Neural progenitor cell (in vitro differentiated cells): ENCODE results near the gene SLC2A4. TPM values are rescaled to one million over a fixed set of nuclear protein-coding genes. Genes with fewer than 3 reads are reported as not detected.
"Not testable (repeated sequence)": the region's sequence is repeated elsewhere in the genome, so short reads cannot be mapped to it uniquely, and the experiment has no call there.

Source experiments
- DNase-seq: peaks from one replicate; pipeline ENCODE4 v3.0.0-alpha.2; 2016; ENCODE audit warnings: low spot score
- H2AFZ ChIP-seq: fragments of 200-600 bp; sonication (generic); replicated peaks from 2 replicates; pipeline ENCODE4 v1.6.1; 2016; ENCODE audit warnings: antibody characterized with exemption
- H3F3A ChIP-seq: fragments of 200-600 bp; sonication (generic); 2 replicates; pipeline ENCODE4 v1.6.1; 2016; ENCODE audit warnings: antibody characterized with exemption, low read depth
- H3K27ac ChIP-seq: fragments of 200-600 bp; sonication (generic); 2 replicates; pipeline ENCODE4 v1.5.1; 2016; ENCODE audit warnings: mild to moderate bottlenecking
- H3K27me3 ChIP-seq: fragments of 200-600 bp; sonication (generic); 2 replicates; pipeline ENCODE4 v1.6.1; 2016; ENCODE audit warnings: mild to moderate bottlenecking, moderate library complexity
- H3K36me3 ChIP-seq: fragments of 200-600 bp; sonication (generic); 2 replicates; pipeline ENCODE4 v1.5.1; 2016
- H3K4me1 ChIP-seq: fragments of 200-600 bp; sonication (generic); 2 replicates; pipeline ENCODE4 v1.6.1; 2016; ENCODE audit warnings: mixed run types
- H3K4me2 ChIP-seq: fragments of 200-600 bp; sonication (generic); 2 replicates; pipeline ENCODE4 v1.6.1; 2016
- H3K4me3 ChIP-seq: fragments of 200-600 bp; sonication (generic); 2 replicates; pipeline ENCODE4 v1.5.1; 2016
- H3K79me2 ChIP-seq: fragments of 200-600 bp; sonication (generic); 2 replicates; pipeline ENCODE4 v1.6.1; 2016; ENCODE audit warnings: low read depth
- H3K9ac ChIP-seq: fragments of 200-600 bp; sonication (generic); 2 replicates; pipeline ENCODE4 v1.6.1; 2016
- H3K9me3 ChIP-seq: fragments of 200-600 bp; sonication (generic); 2 replicates; pipeline ENCODE4 v1.5.1; 2016; ENCODE audit warnings: low read depth
- H4K20me1 ChIP-seq: fragments of 200-600 bp; sonication (generic); 2 replicates; pipeline ENCODE4 v1.6.1; 2016; ENCODE audit warnings: low read depth
- H3K27ac Mint-ChIP-seq: 3 replicates; pipeline ENCODE4 v1.8.0; 2021; ENCODE audit warnings: mixed read lengths
- H3K27me3 Mint-ChIP-seq: 2 replicates; pipeline ENCODE4 v1.8.0; 2022; ENCODE audit warnings: low read depth, mild to moderate bottlenecking, inconsistent platforms, moderate library complexity, mixed read lengths; ENCODE audit not compliant: insufficient read depth
- H3K36me3 Mint-ChIP-seq: 3 replicates; pipeline ENCODE4 v1.8.0; 2021; ENCODE audit warnings: mixed read lengths
- H3K4me1 Mint-ChIP-seq: 3 replicates; pipeline ENCODE4 v1.8.0; 2021; ENCODE audit warnings: mixed read lengths
- H3K4me3 Mint-ChIP-seq: 3 replicates; pipeline ENCODE4 v1.8.0; 2021; ENCODE audit warnings: mild to moderate bottlenecking, moderate library complexity, mixed read lengths
- H3K9me3 Mint-ChIP-seq: 3 replicates; pipeline ENCODE4 v1.8.0; 2020; ENCODE audit warnings: mixed read lengths
- EZH2 ChIP-seq: fragments of 200-600 bp; sonication (generic); IDR thresholded peaks from 2 replicates; pipeline ENCODE4 v1.6.1; 2017; ENCODE audit warnings: antibody characterized with exemption, mild to moderate bottlenecking, moderate library complexity
- EZH2phosphoT487 ChIP-seq: fragments of 200-600 bp; sonication (generic); IDR thresholded peaks from 2 replicates; pipeline ENCODE4 v1.6.1; 2017; ENCODE audit warnings: antibody characterized with exemption
- total RNA-seq: library from RNA; depleted of rRNA; stranded (reverse); fragments of >200 nt; gene quantifications from 2 replicates; pipeline ENCODE4 v1.2.3, GENCODE V29; 2015; ENCODE audit warnings: low replicate concordance
- TF ChIP-seq, protein P1 (sequence below): fragments of 200-600 bp; sonication (generic); IDR thresholded peaks from 2 replicates; pipeline ENCODE4 v1.5.1; 2017; ENCODE audit warnings: antibody characterized with exemption, mild to moderate bottlenecking

The SLC2A4 gene
- total RNA-seq, 1 donor from 2014 or later: 1.7 TPM

DNA sequence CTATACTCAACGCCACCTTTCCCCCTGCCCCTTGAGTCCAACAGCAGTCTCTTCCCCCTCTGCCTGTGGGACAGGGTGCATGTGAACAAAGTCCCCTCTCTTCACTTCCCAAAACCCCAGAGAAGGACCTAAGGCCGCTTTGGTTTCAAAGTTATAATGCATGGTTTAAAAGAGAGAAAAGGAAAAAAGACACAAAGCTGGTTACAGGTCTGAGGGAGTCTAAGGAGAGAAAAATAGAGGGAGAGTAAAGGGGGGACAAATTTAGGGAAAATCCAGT, 38.1 kb upstream of the SLC2A4 start:
- no peak overlapping the region for H2AFZ ChIP-seq
- H3K36me3 Mint-ChIP-seq: peaks cover 26% of the 10 kb centered on the region
- peaks cover 8% of the 10 kb centered on the region for H4K20me1 ChIP-seq

DNA sequence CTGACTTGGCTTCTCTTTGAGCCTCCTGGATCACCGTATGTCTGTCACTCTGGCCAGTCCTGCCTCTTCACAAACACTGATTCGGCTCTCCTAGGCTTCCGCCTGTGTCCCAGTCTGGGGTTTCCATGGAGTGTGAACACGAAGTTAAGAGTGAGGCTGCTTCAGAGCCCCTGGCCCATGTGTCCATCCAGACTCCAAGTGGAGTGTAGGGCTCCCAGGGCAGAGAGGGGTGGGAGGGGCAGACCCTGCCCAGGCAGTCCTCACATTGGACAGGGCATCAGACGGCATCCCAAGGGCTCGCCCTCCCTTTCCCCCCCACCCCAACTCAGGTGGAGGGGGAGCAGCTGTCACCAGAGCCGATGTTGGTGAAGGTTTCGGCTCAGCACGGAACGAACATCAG, 37.7 kb upstream of the SLC2A4 start:
- not testable (repeated sequence) for H3K4me2 ChIP-seq, H3K4me3 ChIP-seq, H3K27me3 Mint-ChIP-seq, H3K27me3 ChIP-seq, H3K9me3 ChIP-seq, H3K27ac ChIP-seq, H2AFZ ChIP-seq, H3K9me3 Mint-ChIP-seq, H3K9ac ChIP-seq, DNase-seq, H3K27ac Mint-ChIP-seq, H3K36me3 ChIP-seq
- peaks cover 37% of the 10 kb centered on the region for H3K4me1 Mint-ChIP-seq
- Histone ChIP-seq H3K79me2 (peaks cover 52% of the 10 kb centered on the region), H3F3A (peaks cover 47% of the 10 kb centered on the region), H3K4me1 (peaks cover 18% of the 10 kb centered on the region), H4K20me1 (peaks cover 13% of the 10 kb centered on the region)
- peaks cover 28% of the 10 kb centered on the region for H3K36me3 Mint-ChIP-seq
- peak overlapping the region; percentile 72 for H3K4me3 Mint-ChIP-seq

More for the DNA sequence above, 38.1 kb upstream of the SLC2A4 start:
- Histone ChIP-seq H3K4me2 (peak overlapping the region; percentile 88), H3K79me2 (peaks cover 52% of the 10 kb centered on the region), H3K9ac (no peak overlapping the region), H3K9me3 (no peaks in the 10 kb centered on the region), H3K4me3 (peak overlapping the region; percentile 82), H3K27me3 (no peaks in the 10 kb centered on the region), H3K27ac (peak overlapping the region; percentile 1), H3K4me1 (peaks cover 18% of the 10 kb centered on the region), H3K36me3 (no peaks in the 10 kb centered on the region), H3F3A (peaks cover 47% of the 10 kb centered on the region)
- H3K4me3 Mint-ChIP-seq: peak overlapping the region; percentile 99
- TF ChIP-seq, protein P1, sequence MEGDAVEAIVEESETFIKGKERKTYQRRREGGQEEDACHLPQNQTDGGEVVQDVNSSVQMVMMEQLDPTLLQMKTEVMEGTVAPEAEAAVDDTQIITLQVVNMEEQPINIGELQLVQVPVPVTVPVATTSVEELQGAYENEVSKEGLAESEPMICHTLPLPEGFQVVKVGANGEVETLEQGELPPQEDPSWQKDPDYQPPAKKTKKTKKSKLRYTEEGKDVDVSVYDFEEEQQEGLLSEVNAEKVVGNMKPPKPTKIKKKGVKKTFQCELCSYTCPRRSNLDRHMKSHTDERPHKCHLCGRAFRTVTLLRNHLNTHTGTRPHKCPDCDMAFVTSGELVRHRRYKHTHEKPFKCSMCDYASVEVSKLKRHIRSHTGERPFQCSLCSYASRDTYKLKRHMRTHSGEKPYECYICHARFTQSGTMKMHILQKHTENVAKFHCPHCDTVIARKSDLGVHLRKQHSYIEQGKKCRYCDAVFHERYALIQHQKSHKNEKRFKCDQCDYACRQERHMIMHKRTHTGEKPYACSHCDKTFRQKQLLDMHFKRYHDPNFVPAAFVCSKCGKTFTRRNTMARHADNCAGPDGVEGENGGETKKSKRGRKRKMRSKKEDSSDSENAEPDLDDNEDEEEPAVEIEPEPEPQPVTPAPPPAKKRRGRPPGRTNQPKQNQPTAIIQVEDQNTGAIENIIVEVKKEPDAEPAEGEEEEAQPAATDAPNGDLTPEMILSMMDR: no peak
- TF ChIP-seq EZH2 (no peak), EZH2phosphoT487 (no peak)
- peaks cover 7% of the 10 kb centered on the region for H3K27me3 Mint-ChIP-seq
- peaks cover 32% of the 10 kb centered on the region for H3K4me1 Mint-ChIP-seq
- DNase-seq: no peak
- peak overlapping the region; percentile 43 for H3K27ac Mint-ChIP-seq
- no peaks in the 10 kb centered on the region for H3K9me3 Mint-ChIP-seq

DNA sequence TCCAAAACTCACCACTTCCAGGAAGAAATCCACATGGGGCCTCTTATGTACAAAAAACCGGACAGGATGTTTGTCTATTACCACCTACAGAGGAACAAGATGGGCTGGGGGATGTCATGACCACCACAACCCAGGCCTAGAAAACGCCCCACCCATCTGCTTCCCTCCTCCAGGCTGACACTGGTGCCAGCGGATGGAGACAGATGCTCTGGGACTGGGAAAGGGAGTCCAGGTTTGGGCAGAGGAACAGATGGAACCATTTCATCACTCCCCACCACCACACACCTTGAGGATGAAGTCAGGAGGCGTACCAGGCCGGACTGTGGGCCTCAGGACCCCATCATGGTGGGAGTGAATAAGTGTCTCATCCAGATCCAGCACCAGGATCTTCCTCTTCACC, 34.7 kb upstream of the SLC2A4 start:
- H3K27ac Mint-ChIP-seq: no peak overlapping the region
- H3K79me2 ChIP-seq: peaks cover 52% of the 10 kb centered on the region
- no peak for TF ChIP-seq EZH2phosphoT487
- no peak for TF ChIP-seq EZH2
- TF ChIP-seq, protein P1: no peak
- peaks cover 24% of the 10 kb centered on the region for H3K36me3 Mint-ChIP-seq
- H3K27ac ChIP-seq: no peak overlapping the region
- no peak for DNase-seq
- H3K4me1 ChIP-seq: peaks cover 14% of the 10 kb centered on the region
- H3K9me3 Mint-ChIP-seq: no peaks in the 10 kb centered on the region
- peaks cover 34% of the 10 kb centered on the region for H4K20me1 ChIP-seq
- no peak overlapping the region for H3K4me3 ChIP-seq
- no peaks in the 10 kb centered on the region for H3K9me3 ChIP-seq
- H3K4me1 Mint-ChIP-seq: peaks cover 35% of the 10 kb centered on the region
- no peaks in the 10 kb centered on the region for H3K36me3 ChIP-seq
- peaks cover 32% of the 10 kb centered on the region for H3F3A ChIP-seq
- H3K9ac ChIP-seq: no peak overlapping the region
- H3K4me3 Mint-ChIP-seq: peak overlapping the region; percentile 5
- H3K27me3 ChIP-seq: no peaks in the 10 kb centered on the region
- H3K4me2 ChIP-seq: no peak overlapping the region
- no peak overlapping the region for H2AFZ ChIP-seq
- peaks cover 13% of the 10 kb centered on the region for H3K27me3 Mint-ChIP-seq

DNA sequence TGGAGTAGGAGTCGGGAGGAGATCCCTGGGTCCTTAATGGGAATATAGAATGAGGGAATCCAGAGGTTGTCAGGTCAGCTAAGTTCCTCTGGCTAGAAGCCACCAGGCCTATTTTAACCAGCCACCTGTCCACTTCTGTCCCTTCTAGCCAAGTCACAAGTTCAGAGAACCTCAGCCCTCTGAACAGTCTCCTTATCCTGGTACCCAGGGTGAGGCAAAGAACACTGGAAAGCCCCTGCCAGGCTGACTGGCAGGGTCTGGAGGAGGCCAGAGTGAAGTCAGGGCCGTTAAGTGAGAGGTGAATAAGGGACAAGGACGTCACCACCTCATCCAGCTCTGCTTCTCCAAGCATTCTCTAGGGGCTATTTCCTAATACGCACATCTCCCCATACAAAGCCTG, 32.7 kb upstream of the SLC2A4 start:
- DNase-seq: no peak
- TF ChIP-seq, protein P1: no peak
- TF ChIP-seq EZH2phosphoT487 (no peak), EZH2 (no peak)
- H3K4me3 ChIP-seq: no peak overlapping the region
- H3K4me2 ChIP-seq: no peak overlapping the region
- Mint-ChIP-seq H3K36me3 (peaks cover 24% of the 10 kb centered on the region), H3K4me3 (peak overlapping the region; percentile 89), H3K4me1 (peaks cover 32% of the 10 kb centered on the region), H3K27ac (no peak overlapping the region), H3K27me3 (peaks cover 12% of the 10 kb centered on the region), H3K9me3 (no peaks in the 10 kb centered on the region)
- no peaks in the 10 kb centered on the region for H3K36me3 ChIP-seq
- H3K4me1 ChIP-seq: peaks cover 16% of the 10 kb centered on the region
- peaks cover 34% of the 10 kb centered on the region for H4K20me1 ChIP-seq
- H3K9me3 ChIP-seq: no peaks in the 10 kb centered on the region
- H3K27me3 ChIP-seq: no peaks in the 10 kb centered on the region
- peak overlapping the region; percentile 24 for H3K9ac ChIP-seq
- peaks cover 32% of the 10 kb centered on the region for H3F3A ChIP-seq
- H2AFZ ChIP-seq: no peak overlapping the region
- H3K27ac ChIP-seq: no peak overlapping the region
- peaks cover 61% of the 10 kb centered on the region for H3K79me2 ChIP-seq
